Fibroblast of the aortic adventitia (primary cell): Measurements from ENCODE around the gene C5orf22. TPM values are rescaled to one million over a fixed set of nuclear protein-coding genes. Genes with fewer than 3 reads are reported as not detected.

Experiments used
- DNase-seq: peaks from one replicate; pipeline ENCODE4 v3.0.0-alpha.2; 2010; ENCODE audit warnings: low read depth
- H3K4me3 ChIP-seq: 2 replicates; pipeline ENCODE4 v1.5.1; 2011; ENCODE audit warnings: low read depth, mild to moderate bottlenecking, control low read depth, low read length, moderate library complexity
- total RNA-seq: library from RNA; depleted of rRNA; stranded (reverse); fragments of >200 nt; gene quantifications from 2 replicates; pipeline ENCODE4 v1.2.3, GENCODE V29; 2012; ENCODE audit warnings: low replicate concordance
- TF ChIP-seq, protein P1 (sequence below): IDR thresholded peaks from 2 replicates; pipeline ENCODE4 v1.5.1; 2011; ENCODE audit warnings: mild to moderate bottlenecking, low read length, control low read depth, inconsistent platforms; ENCODE audit not compliant: insufficient read depth

Gene C5orf22
- total RNA-seq, 1 donor, result 18.7 TPM

DNA sequence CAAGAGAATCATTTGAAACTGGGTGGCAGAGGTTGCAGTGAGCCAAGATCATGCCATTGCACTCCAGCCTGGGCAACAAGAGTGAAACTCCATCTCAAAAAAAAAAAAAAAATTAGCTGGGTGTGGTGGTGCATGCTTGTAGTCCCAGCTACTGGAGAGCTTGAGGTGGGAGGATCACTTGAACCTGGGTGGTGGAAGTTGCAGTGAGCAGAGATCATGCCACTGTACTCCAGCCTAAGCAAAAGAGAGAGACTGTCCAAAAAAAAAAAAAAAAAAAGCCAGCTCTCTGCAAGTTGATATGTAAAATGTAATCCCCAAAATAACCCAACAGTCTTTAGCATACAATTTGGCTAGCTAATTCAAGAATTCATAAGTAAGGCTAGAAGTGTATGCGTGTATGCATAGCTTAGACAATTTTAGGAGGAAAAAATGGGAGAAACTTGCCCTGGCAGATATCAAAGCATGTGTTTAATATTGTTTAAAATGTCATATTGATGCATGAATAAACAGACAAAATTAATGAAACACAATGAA, 36.3 kb downstream of the C5orf22 start:
- no peak overlapping the region for H3K4me3 ChIP-seq
- DNase-seq, result no peak
- TF ChIP-seq, protein P1, sequence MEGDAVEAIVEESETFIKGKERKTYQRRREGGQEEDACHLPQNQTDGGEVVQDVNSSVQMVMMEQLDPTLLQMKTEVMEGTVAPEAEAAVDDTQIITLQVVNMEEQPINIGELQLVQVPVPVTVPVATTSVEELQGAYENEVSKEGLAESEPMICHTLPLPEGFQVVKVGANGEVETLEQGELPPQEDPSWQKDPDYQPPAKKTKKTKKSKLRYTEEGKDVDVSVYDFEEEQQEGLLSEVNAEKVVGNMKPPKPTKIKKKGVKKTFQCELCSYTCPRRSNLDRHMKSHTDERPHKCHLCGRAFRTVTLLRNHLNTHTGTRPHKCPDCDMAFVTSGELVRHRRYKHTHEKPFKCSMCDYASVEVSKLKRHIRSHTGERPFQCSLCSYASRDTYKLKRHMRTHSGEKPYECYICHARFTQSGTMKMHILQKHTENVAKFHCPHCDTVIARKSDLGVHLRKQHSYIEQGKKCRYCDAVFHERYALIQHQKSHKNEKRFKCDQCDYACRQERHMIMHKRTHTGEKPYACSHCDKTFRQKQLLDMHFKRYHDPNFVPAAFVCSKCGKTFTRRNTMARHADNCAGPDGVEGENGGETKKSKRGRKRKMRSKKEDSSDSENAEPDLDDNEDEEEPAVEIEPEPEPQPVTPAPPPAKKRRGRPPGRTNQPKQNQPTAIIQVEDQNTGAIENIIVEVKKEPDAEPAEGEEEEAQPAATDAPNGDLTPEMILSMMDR, result no peak

DNA sequence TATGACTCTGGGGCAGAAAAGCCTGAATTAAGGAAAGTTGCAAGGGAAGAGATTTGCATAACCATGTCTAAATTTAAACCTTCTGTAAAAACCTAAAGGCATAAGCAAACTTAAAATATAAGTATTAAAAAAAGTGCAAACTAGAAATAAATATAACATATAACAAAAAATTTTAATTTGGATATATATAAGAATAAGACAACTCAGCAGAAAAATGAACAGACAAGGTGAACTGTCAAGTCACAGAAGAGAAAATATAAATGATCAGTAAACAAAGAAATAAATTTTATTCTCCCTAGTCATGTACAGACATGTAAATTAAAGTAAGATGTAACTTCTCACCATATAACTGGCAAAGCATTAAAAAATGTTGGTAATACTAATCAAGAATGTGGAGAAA, 37.0 kb downstream of the C5orf22 start:
- TF ChIP-seq, protein P1, result no peak
- no peak overlapping the region for H3K4me3 ChIP-seq
- no peak for DNase-seq

DNA sequence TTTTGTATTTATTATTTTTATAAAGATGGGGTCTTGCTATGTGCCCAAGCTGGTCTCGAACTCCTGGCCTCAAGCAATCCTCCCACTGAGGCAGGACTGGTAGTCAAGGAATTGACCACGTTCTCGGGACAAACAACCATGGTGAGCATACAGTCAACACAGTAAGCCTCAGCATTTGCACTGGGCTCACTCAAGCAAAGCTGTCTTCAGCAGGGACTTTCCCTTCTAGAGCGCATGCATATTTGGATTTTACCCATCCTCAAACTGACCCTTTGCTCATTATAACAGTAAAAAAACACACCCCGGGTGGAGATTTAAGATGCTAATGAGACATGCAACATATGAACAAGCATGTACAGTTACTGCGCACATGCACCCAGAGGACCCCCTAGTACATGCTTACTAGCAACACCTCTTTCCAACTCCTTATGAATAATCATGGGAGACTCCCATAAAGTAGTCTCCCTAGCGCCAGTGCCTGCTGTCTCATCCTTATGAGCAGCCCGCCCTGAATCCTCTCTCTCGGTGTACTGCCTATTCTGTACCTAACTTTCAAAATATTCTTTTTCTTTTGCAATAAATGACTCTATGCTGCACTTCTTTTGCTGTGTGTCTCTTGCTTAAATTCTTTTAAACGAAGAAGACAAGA, 41.5 kb downstream of the C5orf22 start:
- H3K4me3 ChIP-seq, result no peak overlapping the region
- DNase-seq, result no peak
- TF ChIP-seq, protein P1, result no peak

DNA sequence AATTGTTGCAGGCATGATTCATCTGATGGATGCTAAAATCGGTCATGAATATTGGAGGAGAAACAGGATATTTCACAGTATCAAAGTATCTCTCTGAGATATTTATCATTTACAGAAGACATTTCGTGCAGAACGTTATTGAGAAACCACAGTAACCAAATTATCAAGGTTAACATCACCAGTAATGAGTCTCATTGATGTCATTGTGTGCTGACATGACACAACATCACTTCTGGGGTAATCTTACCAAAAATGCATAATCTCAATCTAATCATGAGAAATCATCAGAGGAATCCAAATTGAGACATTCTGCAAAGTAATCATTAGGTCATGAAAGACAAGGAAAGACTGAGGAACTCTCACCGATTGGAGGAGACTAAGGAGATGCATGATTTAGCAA, 42.7 kb downstream of the C5orf22 start:
- no peak for DNase-seq
- TF ChIP-seq, protein P1, result no peak
- H3K4me3 ChIP-seq, result no peak overlapping the region

DNA sequence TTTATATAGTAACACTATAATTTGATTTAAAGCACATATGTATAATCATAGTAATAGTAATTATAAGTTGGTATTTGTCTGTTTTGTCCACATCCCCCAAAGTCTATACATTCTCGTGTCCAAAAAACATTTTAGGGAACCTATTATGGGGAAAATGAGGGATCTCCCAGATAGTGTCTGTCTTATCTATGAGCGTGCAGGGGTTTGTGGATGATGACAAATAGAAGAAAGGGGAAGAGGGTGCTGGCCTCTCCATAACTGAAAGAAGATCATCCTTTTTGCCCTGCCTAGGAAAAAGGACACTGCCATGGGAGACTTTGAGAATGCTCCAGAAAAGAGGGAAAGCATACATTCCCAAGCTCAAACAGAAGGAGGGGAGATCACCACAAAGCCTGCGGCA, 45.3 kb downstream of the C5orf22 start:
- no peak for DNase-seq
- no peak overlapping the region for H3K4me3 ChIP-seq
- TF ChIP-seq, protein P1, result no peak

DNA sequence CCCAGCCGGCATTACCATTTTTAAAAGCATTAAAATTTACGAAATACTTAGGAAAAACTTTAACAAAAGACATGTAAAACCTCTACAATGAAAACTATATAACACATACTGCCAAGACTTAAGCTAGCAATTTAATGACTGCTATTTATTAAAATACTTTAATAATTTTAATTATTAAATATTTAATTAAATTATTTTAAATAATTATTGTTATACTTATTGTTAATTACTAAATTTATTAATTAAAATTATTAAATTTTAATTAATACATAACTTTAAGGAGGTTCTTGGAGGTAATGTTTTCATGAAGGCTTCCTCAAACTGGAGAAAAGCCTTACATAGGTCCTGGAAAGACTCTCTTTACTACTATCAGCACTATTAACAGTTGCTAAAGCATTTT, 47.5 kb downstream of the C5orf22 start:
- no peak overlapping the region for H3K4me3 ChIP-seq
- no peak for DNase-seq
- TF ChIP-seq, protein P1, result no peak

DNA sequence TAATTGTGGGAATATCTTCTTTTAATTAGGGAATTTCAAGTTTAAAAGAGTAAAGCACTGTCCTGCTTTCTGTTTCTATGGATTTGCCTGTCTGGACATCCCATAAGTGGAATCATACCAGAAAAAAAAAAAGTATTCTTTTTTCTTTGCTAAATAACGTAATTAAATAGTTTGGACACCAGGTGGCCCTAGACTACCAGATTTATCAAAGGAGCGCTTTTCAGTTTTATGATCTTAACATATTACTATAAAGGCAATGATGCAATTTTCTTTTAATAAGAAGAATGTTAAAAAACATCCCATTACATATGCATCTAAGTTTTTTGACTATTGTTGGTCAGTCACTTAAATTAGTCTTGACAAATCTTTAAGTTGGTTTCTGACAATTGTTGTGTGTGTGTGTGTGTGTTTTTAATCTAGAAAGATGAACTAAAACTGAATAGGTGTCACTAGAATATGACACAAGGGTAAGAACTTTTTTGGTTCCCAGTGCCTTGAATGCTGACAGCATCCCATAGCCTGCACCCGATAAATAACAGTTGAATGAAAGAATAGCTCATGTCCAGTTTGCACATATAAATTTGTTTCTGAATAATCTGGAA, 49.5 kb downstream of the C5orf22 start:
- no peak overlapping the region for H3K4me3 ChIP-seq
- TF ChIP-seq, protein P1, result peak; percentile 40
- peak; percentile 72 for DNase-seq
